NCI-H2227 (cell line): ENCODE results near the gene REEP6.
A peak's percentile ranks its signal among the peaks of the same experiment; 100 is the strongest.

Source experiments
- DNase-seq: peaks from one replicate; lab custom pipeline; 2025; ENCODE audit not compliant: unreplicated experiment; lab: John Stamatoyannopoulos, UW

The REEP6 gene

GRCh38 chr19:1456121-1456900, 34.7 kb upstream of the REEP6 start:
- DNase-seq: no peak

DNA sequence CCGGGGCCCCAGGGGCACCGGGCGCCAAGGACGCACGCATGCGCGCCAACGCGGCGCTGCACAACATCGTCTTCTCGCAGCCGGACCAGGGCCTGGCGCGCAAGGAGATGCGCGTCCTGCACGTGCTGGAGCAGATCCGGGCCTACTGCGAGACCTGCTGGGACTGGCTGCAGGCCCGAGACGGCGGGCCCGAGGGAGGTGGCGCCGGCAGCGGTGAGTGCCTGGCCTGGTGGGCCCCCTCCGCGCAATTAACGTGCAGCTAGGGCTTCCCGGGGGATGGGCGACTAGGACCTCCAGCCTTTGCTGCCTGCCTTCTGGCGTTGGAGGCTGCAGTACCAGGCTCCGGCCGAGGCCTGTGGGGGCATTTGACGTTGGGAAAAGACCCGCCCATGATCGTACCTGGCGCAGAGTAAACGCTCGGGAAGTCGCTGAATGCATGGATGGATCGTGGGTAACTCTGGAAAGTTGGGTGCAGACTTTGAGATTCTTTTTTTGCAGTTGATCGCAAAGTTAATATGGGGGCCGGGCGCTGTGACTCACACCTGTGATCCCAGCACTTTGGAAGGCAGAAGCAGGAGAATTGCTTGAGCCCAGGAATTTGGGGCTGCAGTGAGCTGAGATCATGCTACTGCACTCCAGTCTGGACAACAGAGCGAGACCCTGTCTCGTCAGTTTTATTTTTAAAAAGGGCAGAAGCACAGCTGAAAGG, 33.8 kb upstream of the REEP6 start:
- no peak for DNase-seq

- DNase-seq: no peak
Measured at GRCh38 chr19:1457892-1458291, 33.1 kb upstream of the REEP6 start.

DNA sequence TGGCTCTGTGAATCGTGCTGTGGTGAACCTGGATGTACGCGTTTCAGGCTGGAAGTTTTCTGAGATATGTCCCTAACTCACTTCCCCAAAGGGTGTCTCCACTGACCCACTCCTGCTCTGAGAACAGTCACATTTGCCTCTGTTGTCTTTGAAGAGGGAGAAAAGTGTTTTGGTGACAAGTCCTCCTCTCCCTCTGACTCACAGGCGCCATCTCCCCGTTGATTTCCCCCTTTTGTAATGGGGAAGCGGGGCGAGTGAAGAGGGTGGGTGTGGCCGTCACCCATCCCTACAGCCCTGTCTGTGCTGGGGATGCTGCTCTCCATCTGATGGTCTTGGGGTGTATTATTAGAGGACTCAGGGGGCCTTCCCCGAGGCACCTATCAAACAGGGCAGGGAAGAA, 31.5 kb upstream of the REEP6 start:
- no peak for DNase-seq

DNA sequence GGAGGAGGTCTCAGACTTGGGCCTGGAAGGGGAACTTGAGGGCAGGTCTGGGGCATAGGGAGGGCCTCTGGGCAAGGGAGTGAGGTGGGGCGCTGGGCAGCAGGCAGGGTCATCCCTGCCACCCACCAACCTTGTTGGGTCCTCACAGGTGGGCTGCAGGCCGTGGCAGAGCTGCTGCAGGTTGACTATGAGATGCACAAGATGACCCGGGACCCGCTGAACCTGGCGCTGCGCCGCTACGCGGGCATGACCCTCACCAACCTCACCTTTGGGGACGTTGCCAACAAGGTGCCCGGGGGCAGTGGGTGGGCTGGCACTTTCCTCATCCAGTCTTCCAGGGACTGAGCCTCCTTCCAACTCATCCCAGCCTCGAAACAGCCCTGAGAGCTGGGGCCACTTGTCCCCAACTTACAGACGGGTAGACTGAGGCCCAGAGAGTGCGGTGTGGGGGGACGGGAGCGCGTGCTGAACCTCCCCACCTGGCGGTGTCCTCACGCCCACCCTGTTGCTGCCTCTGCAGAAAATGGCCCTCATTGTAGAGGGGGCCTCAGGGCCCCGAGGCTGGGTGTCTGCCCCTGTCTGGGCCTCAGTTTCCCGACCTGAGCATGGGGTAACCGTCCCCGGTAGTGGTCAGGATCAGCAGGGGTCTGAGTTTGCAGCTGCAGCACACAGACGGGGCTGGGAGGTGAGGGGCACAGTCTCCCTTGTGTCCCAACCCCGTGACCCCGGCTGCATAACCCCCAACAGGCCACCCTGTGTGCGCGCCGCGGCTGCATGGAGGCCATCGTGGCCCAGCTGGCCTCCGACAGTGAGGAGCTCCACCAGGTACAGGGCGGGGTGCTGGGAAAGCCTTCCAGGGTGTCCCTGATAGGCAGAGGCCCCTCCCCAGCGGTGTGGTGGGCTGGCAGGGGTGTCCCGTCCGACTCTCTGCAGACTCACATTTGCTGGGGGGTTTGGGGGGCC, 30.7 kb upstream of the REEP6 start:
- no peak for DNase-seq

GRCh38 chr19:1461862-1462261, 29.1 kb upstream of the REEP6 start:
- no peak for DNase-seq

- no peak for DNase-seq
Measured at GRCh38 chr19:1465191-1466016, 25.6 kb upstream of the REEP6 start.

- no peak for DNase-seq
Measured at GRCh38 chr19:1466018-1466460, 24.9 kb upstream of the REEP6 start.

DNA sequence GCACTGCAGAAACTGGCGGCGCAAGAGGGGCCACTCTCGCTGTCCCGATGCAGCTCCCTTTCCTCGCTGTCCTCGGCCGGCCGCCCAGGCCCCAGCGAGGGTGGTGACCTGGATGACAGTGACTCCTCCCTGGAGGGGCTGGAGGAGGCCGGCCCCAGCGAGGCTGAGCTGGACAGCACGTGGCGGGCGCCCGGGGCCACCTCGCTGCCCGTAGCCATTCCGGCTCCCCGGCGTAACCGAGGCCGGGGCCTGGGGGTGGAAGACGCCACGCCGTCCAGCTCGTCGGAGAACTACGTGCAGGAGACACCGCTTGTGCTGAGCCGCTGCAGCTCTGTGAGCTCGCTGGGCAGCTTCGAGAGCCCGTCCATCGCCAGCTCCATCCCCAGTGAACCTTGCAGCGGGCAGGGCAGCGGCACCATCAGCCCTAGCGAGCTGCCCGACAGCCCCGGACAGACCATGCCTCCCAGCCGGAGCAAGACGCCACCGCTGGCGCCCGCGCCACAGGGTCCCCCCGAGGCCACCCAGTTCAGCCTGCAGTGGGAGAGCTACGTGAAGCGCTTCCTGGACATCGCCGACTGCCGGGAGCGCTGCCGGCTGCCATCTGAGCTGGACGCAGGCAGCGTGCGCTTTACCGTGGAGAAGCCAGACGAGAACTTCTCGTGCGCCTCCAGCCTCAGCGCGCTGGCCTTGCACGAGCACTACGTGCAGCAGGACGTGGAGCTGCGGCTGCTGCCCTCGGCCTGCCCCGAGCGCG, 24.3 kb upstream of the REEP6 start:
- no peak for DNase-seq

- no peak for DNase-seq
Measured at GRCh38 chr19:1467215-1467489, 23.8 kb upstream of the REEP6 start.

DNA sequence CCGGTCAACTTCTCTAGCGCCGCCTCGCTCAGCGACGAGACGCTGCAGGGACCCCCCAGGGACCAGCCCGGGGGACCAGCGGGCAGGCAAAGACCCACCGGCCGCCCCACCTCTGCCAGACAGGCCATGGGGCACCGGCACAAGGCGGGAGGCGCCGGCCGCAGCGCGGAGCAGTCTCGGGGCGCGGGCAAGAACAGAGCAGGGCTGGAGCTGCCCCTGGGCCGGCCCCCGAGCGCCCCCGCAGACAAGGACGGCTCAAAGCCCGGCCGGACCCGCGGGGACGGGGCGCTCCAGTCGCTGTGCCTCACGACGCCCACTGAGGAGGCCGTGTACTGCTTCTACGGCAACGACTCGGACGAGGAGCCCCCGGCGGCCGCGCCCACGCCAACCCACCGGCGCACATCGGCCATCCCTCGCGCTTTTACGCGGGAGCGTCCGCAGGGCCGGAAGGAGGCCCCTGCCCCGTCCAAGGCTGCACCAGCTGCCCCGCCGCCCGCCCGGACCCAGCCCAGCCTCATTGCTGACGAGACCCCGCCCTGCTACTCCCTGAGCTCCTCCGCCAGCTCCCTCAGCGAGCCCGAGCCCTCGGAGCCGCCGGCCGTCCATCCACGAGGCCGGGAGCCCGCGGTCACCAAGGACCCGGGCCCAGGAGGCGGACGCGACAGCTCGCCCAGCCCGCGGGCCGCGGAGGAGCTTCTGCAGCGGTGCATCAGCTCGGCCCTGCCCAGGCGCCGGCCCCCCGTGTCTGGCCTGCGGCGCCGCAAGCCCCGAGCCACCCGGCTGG, 23.3 kb upstream of the REEP6 start:
- DNase-seq: no peak

DNA sequence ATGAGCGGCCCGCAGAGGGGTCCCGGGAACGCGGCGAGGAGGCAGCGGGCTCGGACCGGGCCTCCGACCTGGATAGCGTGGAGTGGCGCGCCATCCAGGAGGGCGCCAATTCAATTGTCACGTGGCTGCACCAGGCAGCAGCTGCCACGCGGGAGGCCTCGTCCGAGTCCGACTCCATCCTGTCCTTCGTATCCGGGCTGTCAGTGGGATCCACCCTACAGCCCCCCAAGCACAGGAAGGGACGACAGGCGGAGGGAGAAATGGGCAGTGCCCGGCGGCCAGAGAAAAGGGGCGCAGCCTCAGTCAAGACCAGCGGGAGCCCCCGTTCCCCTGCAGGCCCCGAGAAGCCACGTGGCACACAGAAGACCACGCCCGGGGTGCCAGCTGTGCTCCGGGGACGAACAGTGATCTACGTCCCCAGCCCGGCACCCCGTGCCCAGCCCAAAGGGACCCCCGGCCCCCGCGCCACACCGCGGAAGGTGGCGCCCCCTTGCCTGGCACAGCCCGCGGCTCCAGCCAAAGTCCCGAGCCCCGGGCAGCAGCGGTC, 22.6 kb upstream of the REEP6 start:
- DNase-seq: no peak

DNA sequence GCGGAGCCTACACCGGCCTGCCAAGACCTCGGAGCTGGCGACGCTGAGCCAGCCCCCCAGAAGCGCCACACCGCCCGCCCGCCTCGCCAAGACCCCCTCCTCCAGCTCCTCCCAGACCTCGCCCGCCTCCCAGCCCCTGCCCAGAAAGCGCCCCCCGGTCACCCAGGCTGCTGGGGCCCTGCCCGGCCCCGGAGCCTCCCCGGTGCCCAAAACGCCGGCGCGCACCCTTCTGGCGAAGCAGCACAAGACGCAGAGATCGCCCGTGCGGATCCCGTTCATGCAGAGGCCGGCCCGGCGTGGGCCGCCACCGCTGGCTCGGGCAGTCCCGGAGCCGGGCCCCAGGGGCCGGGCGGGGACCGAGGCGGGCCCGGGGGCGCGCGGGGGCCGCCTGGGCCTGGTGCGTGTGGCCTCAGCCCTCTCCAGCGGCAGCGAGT, 22.1 kb upstream of the REEP6 start:
- DNase-seq: no peak

- DNase-seq: no peak
Measured at GRCh38 chr19:1469255-1470054, 21.5 kb upstream of the REEP6 start.

- no peak for DNase-seq
Measured at GRCh38 chr19:1470055-1470304, 21.0 kb upstream of the REEP6 start.

GRCh38 chr19:1470305-1471009, 20.5 kb upstream of the REEP6 start:
- peak; percentile 85 for DNase-seq

DNA sequence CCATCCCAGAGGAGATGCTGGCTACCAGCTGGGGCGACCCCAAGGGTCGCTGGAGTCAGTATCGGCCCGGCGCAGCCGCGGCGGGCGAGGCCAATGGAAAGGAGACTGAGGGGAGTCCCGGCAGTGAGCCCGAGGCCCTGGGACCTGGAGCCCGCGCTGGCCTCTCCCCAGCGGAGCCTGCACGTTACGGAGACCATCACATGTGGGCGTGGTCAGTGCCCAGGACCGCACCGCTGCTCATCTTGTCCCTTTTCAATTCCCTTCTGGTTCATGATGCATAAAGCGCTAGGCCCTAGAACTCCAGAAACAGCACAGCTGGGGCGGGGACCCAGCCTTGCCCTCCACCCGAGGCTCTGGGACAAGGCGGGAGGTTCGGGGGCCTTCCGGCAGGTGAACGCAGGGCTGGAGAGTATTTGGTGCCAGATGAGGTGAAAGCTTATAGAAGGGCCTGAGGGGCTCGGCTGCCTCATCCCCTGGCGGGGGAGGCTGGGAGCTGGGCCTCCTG, 19.9 kb upstream of the REEP6 start:
- DNase-seq: peak; percentile 75
